NK-92 (cell line): ENCODE measurements around the gene CTBP2.
"Not testable (repeated sequence)": the region's sequence is repeated elsewhere in the genome, so short reads cannot be mapped to it uniquely, and the experiment has no call there.

Experiments
- DNase-seq: peaks from one replicate; lab custom pipeline; 2025; ENCODE audit not compliant: unreplicated experiment; lab: John Stamatoyannopoulos, UW

CTBP2 gene

DNA sequence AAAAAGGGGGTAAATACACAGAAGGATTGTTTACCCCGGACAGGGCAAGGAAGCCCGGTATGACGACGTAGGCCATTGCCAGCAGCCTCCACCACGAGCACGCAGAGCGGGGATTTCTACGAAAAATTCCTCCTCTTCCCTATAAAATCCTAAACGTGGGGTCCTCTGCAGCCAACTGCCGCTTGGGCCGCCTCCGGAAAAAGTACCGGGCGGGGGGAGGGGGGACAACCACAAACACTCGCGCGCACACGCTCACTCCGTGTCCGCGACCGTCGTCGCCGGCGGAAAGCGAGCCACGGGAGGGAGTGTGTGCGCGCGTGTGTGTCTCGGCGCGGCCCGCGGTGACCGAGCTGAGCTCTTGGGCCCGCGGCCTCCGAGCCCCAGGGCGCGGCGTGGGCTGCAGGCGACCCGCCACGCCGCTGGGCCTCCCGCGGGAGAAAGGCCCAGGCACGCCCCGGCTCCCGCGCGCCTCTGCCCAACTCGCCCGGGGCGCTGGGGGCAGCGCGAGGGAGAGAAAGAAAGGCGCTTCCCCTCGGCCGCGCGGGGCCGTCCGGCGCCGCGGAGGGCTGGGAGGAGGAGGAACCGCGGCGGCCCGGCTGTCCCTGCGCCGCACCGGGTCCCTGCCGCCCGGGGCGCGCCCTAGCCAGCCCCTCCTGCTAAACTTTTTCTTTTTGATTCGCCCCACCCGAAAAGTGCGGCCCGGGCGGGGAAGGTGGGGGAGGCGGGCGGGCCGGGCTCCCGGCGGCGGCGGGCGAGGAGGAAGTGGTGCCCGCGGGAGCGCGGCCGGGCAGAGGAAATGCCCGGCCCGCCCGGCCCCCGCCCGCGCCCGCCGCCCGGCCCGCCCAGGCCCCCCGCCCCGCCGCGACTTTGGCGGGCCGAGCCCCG lies 1.5 kb downstream of the CTBP2 start:
- DNase-seq = no peak

DNA sequence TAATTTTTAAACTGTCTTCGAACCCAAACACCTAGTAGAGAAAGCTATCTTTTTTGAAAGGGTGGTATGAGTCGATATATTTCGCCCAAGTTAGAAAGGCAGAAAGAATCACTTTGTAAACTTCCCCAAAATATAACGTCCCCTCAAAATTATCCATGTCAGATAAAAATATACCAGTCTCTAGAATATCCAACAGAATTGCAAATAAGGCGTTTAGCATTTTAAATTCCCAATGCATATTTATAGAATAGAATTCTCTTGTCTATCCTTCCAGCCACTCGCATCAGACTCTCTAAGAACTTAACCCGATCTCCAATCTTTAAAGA lies 2.1 kb downstream of the CTBP2 start:
- DNase-seq = no peak

DNA sequence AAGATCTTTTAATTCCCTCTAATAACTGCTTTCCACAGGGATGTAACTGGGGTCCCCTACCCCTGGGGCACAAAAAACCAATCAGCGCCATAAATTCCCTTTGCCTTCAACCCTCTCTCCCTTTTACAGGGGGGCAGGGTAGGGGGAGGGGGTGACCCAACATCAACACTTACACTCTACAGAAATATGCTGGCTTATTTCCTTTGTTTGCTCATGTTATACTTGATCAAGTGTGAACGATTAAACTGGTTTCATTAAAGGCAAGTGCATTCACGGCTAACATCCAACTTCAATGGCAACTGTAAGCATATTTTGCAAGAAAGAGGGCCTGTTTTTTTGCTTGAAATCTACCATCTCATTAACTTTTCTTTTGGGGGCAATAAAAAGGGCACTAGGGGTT lies 2.9 kb downstream of the CTBP2 start:
- DNase-seq = no peak

DNA sequence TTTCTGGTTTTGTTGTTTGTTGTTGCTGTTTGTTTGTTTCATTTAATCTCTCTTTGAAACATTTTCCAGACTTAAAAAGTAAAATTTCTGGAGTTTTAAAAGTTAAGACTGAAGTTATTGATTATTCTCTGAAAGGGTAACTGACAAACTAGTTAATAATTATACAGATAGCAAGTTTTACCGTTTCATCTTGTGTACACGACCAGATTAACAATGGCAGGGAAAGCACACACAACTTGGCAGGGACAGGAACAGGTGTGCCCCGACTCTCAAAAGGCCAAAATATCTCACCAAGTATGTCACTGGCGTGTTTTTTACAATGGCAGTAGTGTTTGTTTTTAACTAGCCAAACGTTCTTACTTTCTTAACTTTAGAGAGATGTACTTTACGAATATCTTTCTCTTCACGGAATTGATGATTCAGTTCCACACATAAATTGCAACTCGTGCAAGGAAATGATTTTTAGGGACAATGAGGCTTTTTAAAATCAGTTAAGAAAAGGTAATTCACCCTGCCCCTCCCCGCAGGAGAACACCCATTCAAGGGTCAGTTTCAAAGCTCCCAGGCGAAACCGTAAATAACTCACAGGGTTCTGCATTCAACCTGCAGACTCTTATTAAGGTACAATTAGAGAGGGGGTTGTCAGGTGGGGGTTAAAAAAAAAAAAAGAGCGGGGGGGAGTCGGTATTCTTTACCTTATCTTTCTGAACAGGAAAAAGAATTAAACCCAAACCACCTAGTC lies 3.5 kb downstream of the CTBP2 start:
- no peak for DNase-seq

DNA sequence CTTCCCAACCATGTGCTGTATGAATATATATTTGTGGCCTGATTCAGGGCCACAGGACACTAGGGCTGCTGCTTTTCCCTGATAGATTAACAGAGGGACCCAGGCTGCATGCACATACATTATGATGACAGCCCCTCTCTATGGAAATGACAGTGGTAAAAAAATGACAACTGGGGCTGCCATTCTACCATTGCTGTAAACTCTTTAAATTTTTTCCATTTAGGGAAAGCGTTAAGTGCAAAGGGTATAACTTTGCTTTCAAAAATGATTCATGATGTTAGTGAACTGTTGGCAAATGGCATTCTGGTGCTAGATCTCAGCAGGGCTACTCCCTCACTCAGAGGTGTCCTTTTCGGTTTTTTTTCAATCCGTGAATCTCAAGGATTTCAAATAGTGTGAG lies 4.2 kb downstream of the CTBP2 start:
- DNase-seq = no peak

DNA sequence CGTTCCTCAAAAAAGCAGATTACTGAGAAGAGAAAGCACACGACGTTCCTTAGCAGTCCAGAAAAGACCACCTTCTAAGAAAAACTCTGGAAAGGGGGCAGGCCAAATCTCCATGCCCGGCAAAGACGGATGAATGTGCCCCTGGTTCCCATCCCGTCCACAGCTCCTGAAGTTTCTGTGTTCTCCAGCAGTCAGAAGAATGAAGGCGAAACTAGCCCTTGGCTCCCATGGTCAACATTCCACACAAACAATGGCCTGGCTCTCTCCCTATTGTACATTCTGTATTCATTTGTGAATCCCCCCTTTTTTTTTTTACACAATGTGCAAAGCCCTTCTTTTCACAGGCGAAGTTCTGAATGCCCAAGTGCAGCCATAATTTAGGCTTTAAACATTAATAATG lies 5.3 kb downstream of the CTBP2 start:
- DNase-seq = no peak

DNA sequence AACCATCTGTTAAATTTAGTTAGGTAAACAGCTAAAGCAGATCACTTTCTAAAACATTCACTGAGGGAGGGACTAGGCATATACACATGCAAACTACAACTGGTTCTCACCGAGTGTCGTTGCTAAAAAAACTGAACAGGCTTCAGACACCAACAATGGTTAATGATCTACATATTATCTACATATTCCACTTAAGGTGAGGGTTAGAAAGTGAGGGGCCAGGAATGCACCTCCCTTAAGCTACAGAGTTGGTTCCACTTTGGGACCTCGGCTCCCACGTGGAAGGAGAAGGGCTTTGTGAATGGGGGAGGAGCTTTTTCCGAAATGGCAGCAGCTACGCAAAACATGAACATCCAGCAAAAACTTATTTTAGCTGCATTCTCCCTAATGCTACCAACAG lies 5.8 kb downstream of the CTBP2 start:
- no peak for DNase-seq

DNA sequence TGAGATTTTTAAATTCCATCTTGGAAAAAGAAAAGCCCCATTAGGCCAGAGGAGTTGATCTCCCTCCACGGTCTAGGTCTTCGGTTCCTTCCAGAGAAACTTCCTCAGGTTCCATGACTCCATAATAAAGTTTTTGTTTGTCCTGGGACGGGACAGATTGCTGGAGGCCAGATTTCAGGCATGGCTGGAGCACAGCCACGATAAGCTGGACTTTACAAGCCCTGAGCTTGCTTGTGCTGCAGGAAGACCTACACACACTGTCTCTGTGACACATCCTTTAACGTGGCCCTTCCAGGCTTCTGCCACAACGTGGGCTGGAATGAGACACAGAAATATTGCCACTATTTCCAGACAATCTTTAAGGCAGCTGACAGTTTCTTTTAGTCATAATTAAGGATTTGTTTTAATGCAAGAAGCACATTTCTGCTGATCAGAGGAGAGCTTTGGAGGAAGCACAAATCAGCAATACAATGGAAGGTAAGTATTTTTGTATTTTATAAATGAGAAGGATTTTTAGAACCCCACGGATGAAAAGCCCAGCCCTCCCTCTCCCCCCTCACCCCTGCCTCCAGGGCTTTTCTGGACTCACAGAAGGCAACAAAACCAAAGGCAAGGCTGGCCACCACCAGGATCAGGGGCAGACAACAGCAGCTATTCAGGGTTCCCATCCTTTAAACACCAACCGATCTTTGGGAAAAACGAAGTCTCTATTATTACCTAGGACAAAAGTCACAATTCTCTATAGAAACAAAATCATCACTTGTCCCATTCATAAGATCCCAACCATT lies 6.5 kb downstream of the CTBP2 start:
- no peak for DNase-seq

DNA sequence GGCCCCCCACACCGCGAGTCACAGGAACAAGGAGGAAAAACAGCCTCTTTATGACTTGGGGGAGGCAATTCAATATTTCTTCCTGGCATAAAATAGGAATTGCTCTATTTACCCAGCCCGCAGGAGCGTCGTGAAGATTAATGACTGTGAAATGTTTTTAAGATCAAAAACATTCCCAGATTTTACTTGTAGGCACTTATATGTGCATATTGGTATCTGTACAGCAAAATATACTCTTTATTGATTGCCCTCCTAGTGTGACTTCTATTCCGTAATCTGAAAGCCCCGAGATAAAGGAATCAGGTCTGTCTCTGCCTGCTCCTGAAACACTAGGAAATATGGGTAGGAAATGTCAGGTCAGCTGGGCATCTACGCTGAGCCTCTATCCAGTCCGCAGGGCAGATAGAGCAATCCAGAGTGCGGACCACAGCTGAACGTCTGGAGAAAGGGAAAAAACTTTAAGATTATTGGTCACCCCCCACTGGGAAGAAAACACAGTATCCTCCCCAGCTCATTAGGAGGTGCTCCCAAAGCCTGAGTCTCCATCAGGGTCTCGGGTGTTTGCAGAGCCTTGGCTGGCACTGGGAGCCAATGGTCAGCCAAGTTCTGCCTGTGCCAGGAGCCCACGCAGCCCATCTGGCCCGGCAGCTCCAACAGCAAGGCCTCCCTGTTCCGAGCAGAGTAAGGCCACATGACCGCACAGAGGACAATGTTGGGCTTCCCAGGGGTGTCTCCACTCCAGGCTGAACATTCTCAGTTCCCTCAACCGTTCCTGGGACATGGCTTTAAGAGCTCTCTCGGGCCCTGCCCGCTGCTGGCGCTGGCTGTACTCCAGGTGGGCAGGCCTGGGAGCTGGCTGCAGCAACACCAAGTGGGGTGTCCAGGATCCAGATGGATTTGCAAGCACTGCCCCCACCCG lies 7.7 kb downstream of the CTBP2 start:
- no peak for DNase-seq

DNA sequence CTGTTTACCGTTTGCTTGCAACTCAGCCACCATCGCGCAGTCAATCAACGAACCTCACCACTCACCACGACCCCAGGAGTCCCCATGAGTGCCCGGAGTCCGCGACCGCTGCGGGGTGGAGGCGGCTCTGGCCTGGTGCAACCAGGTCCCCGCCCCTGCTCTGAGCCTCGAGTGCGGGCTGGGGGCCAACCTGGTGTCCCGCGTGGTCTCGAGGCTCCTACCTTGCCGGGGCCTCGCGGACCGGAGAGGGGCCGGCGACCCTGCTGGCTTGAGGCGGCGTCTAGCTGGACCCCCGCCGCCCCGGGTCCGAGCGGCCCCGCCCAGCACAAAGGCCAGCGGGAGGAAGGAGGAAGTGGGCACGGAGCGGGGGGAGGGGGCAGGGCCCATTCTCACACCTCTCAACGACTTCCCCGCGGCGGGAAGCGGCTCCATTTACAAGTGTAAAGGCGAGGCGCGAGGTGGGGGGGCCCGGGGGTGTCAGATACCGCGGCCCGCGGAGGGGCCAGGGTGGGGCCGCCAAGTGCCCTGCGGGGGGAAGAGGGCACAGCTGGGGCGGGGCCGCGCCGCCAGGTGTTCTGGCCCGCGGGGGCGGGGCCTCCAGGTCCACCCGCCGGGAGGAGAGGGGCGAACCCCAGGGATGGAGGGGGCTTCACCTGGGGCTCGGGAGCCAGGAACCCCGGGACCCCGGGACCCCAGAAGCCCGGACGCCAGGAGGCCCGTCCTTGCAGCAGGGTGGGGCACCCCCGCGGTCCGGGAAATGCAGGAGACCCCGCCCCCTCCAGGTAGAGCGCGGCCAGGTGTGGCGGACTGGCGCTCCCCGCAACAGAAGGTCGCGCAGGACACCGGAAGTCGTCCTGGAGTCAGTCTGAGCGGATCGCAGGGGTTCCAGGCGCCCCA lies 8.6 kb downstream of the CTBP2 start:
- DNase-seq = no peak

DNA sequence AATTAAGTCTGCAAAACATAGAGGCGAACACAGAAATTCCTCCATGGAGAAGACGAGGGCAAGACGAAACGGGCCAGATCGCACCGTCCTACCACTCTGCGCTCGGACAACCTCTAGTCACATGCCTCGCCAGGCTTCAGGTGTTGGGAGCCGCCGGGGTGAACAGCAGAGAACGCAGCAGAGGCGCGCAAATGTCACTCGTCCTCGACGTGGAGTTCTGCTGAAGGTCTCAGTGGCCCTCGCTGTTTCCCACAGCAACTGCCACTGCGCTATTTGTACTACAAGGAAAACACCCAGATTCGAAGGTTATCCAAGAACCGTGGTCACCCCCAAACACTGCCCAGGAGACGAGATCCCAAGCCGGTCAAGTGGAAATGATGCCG lies 9.2 kb downstream of the CTBP2 start:
- DNase-seq = no peak

DNA sequence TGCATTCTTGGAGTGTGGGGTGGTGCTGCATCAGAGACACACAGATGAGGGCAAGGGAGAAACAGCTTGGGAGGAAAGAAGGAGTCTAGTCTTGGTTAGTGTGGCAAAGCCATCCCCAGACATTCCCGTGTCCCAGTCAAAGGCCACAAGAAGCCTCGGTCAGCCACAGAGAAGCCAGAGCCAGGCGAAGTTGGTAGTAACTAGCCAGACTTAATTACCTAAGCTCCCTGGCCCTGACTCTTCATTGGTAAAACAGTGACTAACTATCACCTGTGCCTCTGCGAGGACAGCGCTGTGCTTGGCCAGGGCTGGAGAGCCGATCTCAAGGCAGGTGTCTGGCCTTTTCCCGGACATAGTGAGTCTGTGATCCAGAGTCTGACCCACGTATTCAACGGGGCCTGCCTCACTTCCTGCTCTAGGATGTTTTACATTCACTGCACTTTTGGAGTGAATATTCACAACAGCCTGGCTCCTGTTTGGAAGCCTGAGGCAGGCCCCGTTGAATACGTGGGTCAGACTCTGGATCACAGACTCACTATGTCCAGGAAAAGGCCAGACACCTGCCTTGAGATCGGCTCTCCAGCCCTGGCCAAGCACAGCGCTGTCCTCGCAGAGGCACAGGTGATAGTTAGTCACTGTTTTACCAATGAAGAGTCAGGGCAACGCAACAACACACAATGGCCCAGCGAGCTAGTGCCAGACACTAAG lies 9.8 kb downstream of the CTBP2 start:
- DNase-seq = not testable (repeated sequence)

DNA sequence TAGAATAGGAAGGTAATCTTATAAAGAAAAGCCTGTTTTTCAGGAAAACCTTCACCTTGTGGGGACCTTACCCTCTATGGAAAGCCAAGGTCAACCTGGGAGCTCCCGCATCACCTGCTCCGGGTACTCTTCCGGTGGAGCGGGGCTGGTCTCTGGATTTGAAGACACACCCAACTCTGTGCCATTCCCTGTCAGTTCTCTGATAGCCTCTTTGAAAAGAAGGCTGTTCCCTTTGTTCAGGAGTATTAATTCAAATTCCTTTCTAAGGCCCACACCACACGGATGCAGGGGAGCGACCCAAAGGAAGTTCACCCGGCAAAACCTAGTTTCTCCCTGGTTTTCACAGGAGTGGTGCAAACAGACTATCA lies 10.7 kb downstream of the CTBP2 start:
- no peak for DNase-seq

DNA sequence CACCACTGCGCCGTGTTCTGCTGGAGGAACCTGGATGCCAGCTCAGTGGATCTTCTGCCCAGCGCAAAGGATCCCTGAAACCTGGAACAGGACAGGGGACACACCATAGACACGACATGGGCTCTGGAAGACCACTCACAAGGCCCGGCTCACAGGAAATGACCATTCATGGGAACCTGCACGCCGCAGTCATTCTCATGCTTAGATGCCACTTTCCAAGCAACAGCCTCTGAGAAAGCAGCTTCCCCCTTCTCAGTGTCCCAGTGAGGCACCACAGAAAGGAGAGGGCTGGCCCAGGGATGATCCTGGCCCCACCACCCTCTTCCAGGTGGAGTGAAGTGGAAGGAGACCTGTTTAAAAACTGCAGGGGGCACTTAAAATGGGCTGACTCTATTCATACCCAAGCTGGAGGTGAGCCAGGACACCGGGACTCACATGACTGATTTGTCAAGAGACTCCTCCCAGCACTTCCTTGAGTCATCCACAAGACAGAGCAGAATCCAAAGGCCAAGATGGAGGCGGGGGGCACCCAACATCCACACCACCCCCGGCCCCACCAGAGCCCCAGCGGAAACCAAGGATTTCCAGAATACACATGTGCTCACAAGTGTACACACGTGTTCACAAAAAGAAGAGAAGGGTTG lies 11.2 kb downstream of the CTBP2 start:
- DNase-seq = no peak

DNA sequence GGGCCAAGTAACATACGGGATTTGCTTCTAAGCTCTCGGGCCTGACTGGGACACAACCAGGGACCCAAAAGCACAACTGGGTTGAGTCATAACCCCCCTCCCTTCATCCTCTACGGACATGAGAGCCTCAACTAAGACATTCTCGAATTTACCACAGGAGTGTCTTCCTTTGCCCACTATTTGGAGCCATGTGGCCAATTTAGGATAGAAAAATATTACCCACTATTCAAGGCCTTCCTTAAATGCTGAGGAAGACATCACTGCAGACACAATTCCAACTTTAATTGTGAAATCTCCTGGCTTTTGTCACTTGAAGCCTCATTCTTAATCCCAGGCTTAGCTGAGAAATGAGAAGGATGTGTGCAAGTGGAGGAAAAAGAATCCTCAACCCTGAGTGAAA lies 11.8 kb downstream of the CTBP2 start:
- no peak for DNase-seq

DNA sequence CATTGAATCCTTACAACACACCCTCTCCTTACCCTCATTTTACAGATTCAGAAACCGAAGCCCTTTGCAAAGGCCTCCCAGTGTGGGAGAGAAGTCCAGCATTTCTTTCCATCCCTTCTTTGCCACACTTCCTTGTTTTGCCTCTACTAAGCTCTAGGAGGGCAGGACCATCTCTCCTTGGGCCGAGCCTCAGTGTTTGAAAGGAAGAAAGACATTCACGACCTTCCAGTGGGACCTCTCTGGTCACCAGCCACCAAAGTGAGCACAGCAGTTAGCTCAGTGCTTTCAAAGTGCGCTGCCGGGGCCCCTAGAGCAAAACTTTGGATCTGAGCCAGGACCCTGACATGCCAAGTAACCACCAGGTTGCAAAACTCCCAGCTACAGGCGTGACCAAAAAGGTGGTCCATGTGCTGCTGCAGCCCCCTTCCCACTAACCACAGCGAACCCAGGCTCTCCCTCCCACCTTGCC lies 12.4 kb downstream of the CTBP2 start:
- DNase-seq = no peak

DNA sequence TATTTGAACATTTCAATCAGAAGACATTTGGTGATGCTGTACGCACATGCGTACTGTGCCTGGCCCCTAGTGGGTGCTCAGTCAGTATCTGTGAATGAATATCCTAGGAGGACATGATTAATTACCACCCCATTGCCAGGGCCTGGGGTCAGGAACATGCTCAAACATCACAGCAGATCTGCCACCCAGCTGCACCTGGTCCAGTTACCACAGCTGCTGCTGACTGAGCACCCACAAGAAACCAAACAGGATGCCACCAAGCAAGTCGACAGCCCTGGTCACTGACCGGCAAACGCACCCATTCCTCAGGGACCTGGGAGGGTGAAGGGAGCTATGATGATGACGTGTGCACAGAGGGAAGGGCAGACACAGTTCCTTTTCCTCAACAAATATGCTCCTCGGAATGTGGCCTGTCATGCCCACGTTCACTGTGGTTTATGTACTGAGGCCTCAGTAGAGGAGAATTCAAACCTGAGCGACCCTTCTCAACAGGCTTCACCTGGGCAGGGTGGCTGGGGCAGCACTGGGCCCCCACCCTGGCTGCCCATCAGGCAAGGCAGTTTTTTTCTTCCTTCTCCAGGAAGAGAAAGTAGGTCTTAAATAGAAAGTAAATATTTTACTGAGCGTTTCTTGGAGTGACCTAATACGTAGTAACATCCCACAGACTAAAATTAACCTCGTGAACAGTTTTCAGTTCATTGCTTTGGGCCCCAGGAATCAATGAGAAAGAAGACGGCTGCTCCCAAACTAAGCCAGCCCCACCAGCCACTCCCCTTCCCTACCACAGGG lies 13.4 kb downstream of the CTBP2 start:
- DNase-seq = no peak

DNA sequence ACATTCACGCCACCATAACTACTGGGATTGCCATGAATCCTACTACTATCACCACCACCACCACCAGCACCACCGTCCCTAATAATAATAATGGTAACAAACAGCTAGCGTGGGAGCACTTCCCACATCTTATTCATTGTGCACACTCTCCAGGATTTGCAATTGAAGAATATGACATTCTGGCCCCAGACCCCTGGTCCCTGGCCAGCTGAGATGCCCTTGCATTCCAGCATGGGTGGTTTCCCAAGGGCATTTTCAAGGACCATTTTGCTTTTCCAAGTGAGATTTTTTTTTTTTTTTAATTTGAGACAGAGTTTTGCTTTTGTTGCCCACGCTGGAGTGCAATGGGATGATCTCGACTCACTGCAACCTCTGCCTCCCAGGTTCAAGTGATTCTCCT lies 14.7 kb downstream of the CTBP2 start:
- no peak for DNase-seq
